Muscle layer of colon (tissue), 2 donors: ENCODE results near the gene PTPRB.

ENCODE experiments used
- H3K27ac ChIP-seq: one replicate; pipeline ENCODE4 v1.7.0; 2013; ENCODE audit warnings: low read depth, mild to moderate bottlenecking, low read length, moderate library complexity
- H3K27me3 ChIP-seq, 2 donors: one replicate each; pipeline ENCODE4 v1.7.0; 2013; ENCODE audit warnings: low read length in 2 of 2, mild to moderate bottlenecking in 2 of 2; ENCODE audit not compliant: insufficient read depth in 2 of 2, control insufficient read depth in 1 of 2
- H3K36me3 ChIP-seq: one replicate; pipeline ENCODE4 v1.7.0; 2013; ENCODE audit warnings: mild to moderate bottlenecking, low read length; ENCODE audit not compliant: insufficient read depth
- H3K4me1 ChIP-seq: one replicate; pipeline ENCODE4 v1.7.0; 2013; ENCODE audit warnings: mild to moderate bottlenecking, low read length; ENCODE audit not compliant: insufficient read depth
- H3K4me3 ChIP-seq, 2 donors: one replicate each; pipeline ENCODE4 v1.7.0; 2013; ENCODE audit warnings: low read length in 2 of 2, low read depth in 1 of 2, mild to moderate bottlenecking in 1 of 2, moderate library complexity in 1 of 2
- H3K9ac ChIP-seq: one replicate; pipeline ENCODE4 v1.7.0; 2013; ENCODE audit warnings: low read length
- H3K9me3 ChIP-seq: one replicate; pipeline ENCODE4 v1.7.0; 2013; ENCODE audit warnings: mild to moderate bottlenecking, low read length
- donor health status: abdominal sarcoma.
- donor health status: Adenocarcinoma of cecum.

PTPRB gene

DNA sequence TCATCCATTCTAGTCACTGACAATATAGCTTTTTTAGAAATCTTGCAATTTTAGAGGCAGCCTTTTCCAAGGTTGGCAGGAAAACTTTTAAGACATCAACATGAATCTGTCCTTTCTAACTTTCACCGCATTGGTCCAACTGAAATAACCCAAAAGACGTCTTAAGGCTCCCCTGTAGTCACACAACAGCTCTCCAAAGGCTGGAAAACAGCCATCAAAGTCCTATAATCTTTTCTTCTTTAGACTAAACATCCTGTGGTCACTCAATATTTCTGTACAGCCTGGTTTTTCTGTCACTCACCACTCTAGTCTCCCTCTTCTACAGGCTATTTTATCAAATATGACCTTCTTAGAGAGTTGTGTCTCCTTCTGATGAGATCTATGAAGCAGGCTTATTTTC is 4.5 kb upstream of the PTPRB start:
- Histone ChIP-seq H3K9me3 (no peaks in the 10 kb centered on the region), H3K4me1 (no peaks in the 10 kb centered on the region), H3K27ac (no peak overlapping the region), H3K4me3 (no peak overlapping the region), H3K9ac (no peak overlapping the region), H3K27me3 (no peaks in the 10 kb centered on the region), H3K36me3 (no peaks in the 10 kb centered on the region)

DNA sequence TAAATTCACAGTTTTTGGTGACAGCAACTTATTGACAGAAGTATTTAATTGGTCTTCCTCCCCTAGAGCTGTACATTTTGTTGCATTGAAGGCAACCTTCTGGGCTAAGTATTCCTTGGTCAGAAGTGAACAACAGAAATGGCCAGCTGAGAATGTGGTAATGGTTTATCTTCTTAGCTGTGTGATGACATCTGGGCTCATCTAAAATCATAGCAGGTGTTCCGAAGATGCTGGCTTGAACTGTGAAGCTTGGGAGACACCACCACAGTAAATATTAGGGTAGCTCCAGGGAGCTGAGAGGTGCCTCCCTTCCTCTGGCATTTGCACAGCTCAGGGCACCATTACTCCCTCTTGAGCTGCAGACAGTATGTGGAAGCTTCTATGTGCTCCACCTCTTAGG is 3.7 kb upstream of the PTPRB start:
- Histone ChIP-seq H3K36me3 (no peaks in the 10 kb centered on the region), H3K4me3 (no peak overlapping the region), H3K27ac (no peak overlapping the region), H3K9me3 (no peaks in the 10 kb centered on the region), H3K27me3 (no peaks in the 10 kb centered on the region), H3K9ac (no peak overlapping the region), H3K4me1 (no peaks in the 10 kb centered on the region)

DNA sequence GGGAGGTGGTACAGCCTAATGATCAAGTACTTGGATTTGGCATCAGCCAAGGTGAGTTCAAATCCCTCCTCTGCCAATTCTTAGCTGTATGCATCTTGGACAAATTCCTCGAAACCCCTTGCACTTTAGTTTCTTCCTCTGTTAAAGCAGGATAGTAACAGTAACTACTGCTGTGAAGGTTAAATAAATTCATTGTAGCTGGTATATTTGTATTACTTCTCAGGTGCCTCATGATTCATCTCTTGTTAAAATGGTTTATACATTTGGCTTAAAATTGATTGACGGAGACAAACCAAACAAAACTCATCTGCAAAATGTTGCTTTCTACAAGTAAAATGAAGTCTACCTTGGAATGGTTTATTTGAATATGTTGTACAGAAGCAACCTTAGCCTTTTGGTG is 2.3 kb upstream of the PTPRB start:
- no peaks in the 10 kb centered on the region for H3K4me1 ChIP-seq
- H3K27ac ChIP-seq, result no peak overlapping the region
- H3K36me3 ChIP-seq, result no peaks in the 10 kb centered on the region
- H3K27me3 ChIP-seq, result no peaks in the 10 kb centered on the region
- H3K4me3 ChIP-seq, result no peak overlapping the region
- no peak overlapping the region for H3K9ac ChIP-seq
- H3K9me3 ChIP-seq, result no peaks in the 10 kb centered on the region

DNA sequence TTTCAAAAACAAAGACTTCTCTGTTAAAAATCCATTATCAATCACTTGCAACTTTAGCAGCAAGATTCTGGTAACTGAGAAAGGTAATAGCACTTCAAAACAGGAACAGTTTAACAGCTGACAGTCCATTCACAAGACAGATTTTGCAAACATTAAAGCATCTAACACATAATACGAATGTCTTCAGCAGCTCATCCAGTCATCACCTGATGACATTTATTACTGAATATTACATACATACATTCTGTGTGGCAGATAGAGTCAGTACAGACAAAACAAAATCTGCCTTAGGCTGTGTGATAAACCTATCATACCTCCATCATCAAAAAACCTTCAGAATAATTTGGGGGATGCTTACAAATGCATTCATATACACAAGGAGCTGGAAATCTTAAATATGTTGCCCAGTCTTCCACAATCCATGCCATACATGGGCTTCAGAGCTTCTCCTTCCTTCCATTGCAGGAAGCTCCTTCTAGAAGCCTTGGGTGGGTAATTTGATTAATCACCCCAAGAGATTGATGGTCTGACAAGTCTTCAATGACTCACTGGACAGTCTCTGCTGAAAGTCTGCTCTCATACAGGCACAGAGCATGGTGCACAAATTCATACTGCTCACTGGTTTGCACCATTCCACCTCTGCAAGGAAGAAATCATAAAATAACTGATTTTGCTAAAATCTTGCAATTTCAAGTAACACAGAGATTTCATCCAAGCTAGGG is 1.6 kb upstream of the PTPRB start:
- Histone ChIP-seq H3K9ac (no peak overlapping the region), H3K9me3 (no peaks in the 10 kb centered on the region), H3K36me3 (no peaks in the 10 kb centered on the region), H3K27ac (no peak overlapping the region), H3K27me3 (no peaks in the 10 kb centered on the region), H3K4me1 (no peaks in the 10 kb centered on the region), H3K4me3 (no peak overlapping the region)

DNA sequence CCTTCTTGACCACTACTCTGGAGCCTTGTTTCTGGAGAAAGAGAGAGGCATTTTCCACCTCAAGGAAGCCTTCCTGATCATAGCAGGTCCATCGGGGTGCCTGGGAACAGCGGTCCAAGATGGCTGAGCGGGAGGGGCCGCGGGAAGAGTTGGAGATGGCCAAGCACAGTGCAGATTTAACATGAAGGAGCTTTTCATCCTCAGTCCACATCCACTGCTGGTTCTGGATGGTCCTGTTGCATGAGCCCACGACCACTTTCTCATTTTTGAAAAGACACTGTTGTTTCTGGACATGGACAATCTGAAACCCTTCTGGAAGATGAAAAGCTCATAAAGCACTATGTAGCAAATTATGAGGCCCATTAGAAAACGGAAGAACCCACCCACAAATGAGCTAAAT is 1.5 kb downstream of the PTPRB start:
- Histone ChIP-seq H3K4me1 (no peaks in the 10 kb centered on the region), H3K36me3 (no peaks in the 10 kb centered on the region), H3K27ac (no peak overlapping the region), H3K27me3 (no peaks in the 10 kb centered on the region), H3K9me3 (no peaks in the 10 kb centered on the region), H3K9ac (no peak overlapping the region), H3K4me3 (no peak overlapping the region)

DNA sequence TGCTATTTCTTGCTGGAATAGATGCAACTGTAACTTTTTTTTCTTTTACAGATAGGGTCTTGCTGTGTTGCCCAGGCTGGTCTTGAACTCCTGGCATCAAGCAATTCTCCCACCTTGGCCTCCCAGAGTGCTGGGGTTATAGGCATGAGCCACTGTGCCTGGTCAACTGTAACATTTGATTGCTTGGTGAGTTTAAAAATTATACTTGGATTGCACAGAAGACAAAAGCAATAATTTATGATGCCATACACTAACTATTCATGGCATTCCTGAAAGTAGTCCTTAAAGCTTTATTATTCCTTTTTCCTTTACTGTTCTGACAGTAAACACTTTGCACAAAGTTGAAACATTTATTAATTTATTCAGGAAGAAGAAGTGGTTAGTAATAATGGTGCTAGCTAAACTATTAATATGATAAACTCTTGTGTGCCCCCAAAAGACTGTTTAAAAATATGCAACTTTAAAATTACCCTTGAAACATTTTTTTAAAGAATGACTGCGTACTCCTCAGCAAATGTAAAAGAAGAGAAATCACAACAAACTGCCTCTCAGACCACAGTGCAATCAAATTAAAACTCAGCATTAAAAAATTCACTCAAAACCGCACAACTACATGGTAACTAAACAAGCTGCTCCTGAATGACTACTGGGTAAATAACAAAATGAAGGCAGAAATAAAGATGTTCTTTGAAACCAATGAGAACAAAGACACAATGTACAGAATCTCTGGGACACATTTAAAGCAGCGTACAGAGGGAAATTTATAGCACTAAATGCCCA is 8.3 kb downstream of the PTPRB start:
- no peak overlapping the region for H3K27ac ChIP-seq
- no peaks in the 10 kb centered on the region for H3K27me3 ChIP-seq
- no peaks in the 10 kb centered on the region for H3K9me3 ChIP-seq
- no peak overlapping the region for H3K9ac ChIP-seq
- no peaks in the 10 kb centered on the region for H3K36me3 ChIP-seq
- H3K4me1 ChIP-seq, result no peaks in the 10 kb centered on the region
- H3K4me3 ChIP-seq, result no peak overlapping the region

DNA sequence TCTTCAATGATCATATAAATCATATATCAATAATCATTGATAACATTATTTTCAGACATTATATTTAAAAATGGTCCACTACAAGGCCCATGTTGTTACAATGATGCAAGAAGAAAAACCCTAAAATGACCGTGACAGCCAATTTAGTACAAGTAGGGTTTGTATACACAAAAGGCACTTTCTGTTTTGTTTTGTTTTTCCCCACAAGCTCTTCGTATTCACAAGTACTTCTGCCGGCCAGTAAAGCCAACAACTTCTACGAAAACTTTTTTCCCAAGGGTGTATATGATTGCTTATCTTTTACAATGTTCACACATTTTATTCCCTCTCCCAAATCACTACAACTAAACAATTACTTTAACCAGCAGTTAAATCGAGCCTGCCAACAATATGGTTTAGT is 9.6 kb downstream of the PTPRB start:
- H3K27ac ChIP-seq, result no peak overlapping the region
- H3K36me3 ChIP-seq, result no peaks in the 10 kb centered on the region
- H3K4me1 ChIP-seq, result no peaks in the 10 kb centered on the region
- H3K9ac ChIP-seq, result no peak overlapping the region
- no peaks in the 10 kb centered on the region for H3K9me3 ChIP-seq
- no peak overlapping the region for H3K4me3 ChIP-seq
- no peaks in the 10 kb centered on the region for H3K27me3 ChIP-seq

DNA sequence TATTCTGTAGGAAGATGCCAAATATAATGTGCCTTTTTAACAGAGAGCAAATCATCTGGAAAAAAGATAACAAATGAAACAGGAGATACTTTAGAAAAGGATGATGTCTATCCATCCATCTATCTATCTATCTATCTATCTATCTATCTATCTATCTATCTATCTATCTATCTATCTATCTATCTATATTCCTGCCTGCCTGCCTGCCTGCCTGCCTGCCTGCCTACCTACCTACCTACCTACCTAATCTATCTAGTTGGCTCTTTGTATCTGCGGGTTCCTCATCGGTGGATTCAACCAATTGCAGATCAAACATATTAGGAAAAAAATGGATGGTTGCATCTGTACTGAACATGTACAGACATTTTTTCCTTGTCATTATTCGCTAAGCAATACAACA is 11.0 kb downstream of the PTPRB start:
- Histone ChIP-seq H3K27ac (no peak overlapping the region), H3K36me3 (no peaks in the 10 kb centered on the region), H3K4me3 (no peak overlapping the region), H3K27me3 (no peaks in the 10 kb centered on the region), H3K9me3 (no peaks in the 10 kb centered on the region), H3K4me1 (no peaks in the 10 kb centered on the region), H3K9ac (no peak overlapping the region)

DNA sequence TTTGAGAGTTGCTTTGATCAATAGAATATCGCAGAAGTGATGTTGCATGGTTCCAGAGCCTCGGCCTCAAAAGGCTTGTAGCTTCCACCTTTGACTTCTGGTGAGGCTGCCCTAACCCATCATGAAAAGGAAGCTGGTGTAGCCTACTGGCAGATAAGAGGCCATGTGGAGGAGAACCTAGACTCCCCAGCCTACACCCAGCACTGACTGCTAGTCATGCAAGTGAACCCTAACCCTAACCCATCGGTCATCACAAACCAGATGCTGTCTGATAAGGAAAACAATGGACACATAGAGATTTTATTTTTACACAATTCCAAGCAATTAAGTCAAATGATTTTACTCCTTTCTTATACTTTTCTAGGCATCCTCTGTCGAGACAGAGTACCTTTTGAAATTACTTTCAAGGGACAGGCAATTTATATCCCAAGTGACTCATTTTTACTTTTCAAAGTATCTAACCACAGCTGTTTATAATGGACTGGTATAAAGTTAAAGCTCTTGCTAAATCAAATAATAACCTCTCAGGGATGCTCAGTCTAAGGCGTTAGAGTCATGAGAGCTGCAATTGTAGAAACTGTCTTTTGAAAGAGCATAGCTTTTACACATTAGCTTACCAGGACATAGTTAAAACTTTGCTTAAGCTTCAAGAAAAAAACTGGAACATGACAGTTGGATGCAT is 17.6 kb downstream of the PTPRB start:
- no peaks in the 10 kb centered on the region for H3K27me3 ChIP-seq
- no peak overlapping the region for H3K4me3 ChIP-seq
- H3K9ac ChIP-seq, result no peak overlapping the region
- no peak overlapping the region for H3K27ac ChIP-seq
- H3K36me3 ChIP-seq, result no peaks in the 10 kb centered on the region
- no peaks in the 10 kb centered on the region for H3K9me3 ChIP-seq
- H3K4me1 ChIP-seq, result no peaks in the 10 kb centered on the region

DNA sequence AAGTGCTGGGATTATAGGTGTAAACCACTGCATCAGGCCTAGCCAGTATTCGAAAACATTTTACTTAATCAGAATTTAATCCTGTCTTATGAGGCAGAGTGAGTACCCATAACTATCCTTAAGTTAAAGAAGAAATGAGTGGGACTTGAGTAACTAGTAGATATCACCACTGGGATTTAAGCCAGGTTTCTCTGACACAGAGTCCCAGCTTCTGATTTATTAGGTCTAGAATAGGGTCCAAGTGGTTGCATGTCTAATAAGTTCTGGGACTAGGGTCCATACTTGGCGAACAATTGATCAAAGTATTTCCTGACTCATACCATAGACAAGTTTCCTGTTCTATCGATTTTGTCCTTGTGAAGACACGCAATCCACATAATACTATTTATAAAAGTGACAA is 18.9 kb downstream of the PTPRB start:
- Histone ChIP-seq H3K27me3 (no peaks in the 10 kb centered on the region), H3K27ac (no peak overlapping the region), H3K9me3 (no peaks in the 10 kb centered on the region), H3K9ac (no peak overlapping the region), H3K36me3 (no peaks in the 10 kb centered on the region), H3K4me1 (no peaks in the 10 kb centered on the region), H3K4me3 (no peak overlapping the region)

DNA sequence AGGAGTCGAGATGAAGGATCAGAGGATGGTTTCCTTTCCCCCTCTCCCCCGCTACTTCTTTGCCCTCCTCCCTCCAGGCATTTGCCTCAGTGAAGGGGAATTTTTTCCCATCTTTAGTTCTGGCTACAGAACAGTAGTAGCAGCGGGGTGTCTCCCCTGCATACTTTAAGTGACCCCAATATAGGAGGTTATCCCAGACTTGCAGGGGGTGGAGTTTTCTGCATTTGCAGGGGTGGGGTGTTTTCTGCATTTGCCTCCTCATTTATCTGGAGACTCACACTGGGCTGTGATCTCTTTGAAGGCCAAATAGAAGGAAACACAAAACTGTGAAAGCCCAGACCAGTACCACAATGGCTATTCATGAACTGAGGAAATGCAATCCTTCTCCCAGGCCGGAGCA is 19.8 kb downstream of the PTPRB start:
- Histone ChIP-seq H3K27ac (no peak overlapping the region), H3K9ac (no peak overlapping the region), H3K36me3 (no peaks in the 10 kb centered on the region), H3K4me3 (no peak overlapping the region), H3K27me3 (no peaks in the 10 kb centered on the region), H3K9me3 (no peaks in the 10 kb centered on the region), H3K4me1 (no peaks in the 10 kb centered on the region)
